GM23248 (cell line): ENCODE results near the gene SLC25A21.

Experiments used
- EZH2 ChIP-seq: fragments of 200-600 bp; sonication (generic); IDR thresholded peaks from 2 replicates; pipeline ENCODE4 v1.6.1; 2018; ENCODE audit warnings: antibody characterized with exemption, mild to moderate bottlenecking; ENCODE audit not compliant: insufficient read depth, poor library complexity, severe bottlenecking
- EZH2phosphoT487 ChIP-seq: fragments of 200-600 bp; sonication (generic); IDR thresholded peaks from 2 replicates; pipeline ENCODE4 v1.6.1; 2018; ENCODE audit warnings: antibody characterized with exemption, moderate library complexity, mild to moderate bottlenecking, low read depth; ENCODE audit not compliant: insufficient read depth

DNA sequence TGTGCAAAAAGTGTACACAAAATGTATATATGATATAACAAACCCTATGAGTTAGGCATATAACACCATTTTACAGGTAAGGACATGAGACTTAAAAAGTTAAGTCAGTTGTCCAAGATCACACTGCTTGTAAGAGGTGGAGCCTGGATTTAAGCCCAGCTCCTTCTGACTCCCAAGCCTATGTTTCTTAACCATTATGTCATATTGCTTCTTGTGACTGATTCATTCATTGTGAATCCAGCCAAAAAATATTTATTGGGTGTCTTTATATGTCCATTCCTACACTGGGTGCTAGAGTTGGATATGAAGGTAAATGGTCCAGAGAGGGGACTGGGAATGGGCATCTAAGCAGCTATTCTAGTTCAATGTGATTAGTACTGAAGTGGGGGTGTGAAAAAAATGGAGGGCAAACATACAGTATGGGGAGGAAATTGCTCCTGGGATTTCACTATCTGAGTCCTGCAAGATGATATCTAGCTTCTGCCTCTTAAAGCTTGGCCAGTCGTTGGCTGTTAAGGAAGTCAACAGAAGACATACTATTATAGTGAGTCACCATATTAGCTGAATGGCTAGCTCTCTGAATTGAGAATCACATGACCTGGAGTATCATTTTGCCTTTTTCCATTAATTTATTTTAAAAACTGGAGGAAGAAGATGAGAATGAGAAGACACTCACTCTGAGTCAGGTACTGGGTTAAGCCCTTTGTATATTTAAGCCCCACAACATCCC, 481.9 kb downstream of the SLC25A21 start:
- TF ChIP-seq EZH2 = no peak
- no peak for TF ChIP-seq EZH2phosphoT487
